Testis (tissue), 3 donors: ENCODE results near the gene P2RX7. TPM values are rescaled to one million over a fixed set of nuclear protein-coding genes. Genes with fewer than 3 reads are reported as not detected.

ENCODE experiments used
- DNase-seq: peaks from one replicate; pipeline ENCODE4 v3.0.0-alpha.2; 2019
- H3K27ac ChIP-seq, 2 donors: fragments of 200-600 bp; sonication (generic); one replicate each; pipeline ENCODE4 v1.5.1; 2019
- H3K27me3 ChIP-seq: fragments of 200-600 bp; sonication (generic); one replicate; pipeline ENCODE4 v1.5.1; 2019
- H3K36me3 ChIP-seq: fragments of 200-600 bp; sonication (generic); one replicate; pipeline ENCODE4 v1.5.1; 2017; ENCODE audit warnings: low read depth; ENCODE audit errors: missing control alignments
- H3K4me1 ChIP-seq: fragments of 200-600 bp; sonication (generic); one replicate; pipeline ENCODE4 v1.5.1; 2019
- H3K4me3 ChIP-seq, 2 donors: fragments of 200-600 bp; sonication (generic); one replicate each; pipeline ENCODE4 v1.5.1; 2017 to 2019
- H3K9me3 ChIP-seq: fragments of 200-600 bp; sonication (generic); one replicate; pipeline ENCODE4 v1.5.1; 2017
- CTCF ChIP-seq, 3 experiments: fragments of 450-650 bp in 2 of 3; fragments of 200-600 bp in 1 of 3; sonication (generic) in 1 of 3; IDR thresholded peaks; one replicate each; pipeline ENCODE4 v1.5.1; 2016 to 2019; ENCODE audit warnings: antibody characterized with exemption in 3 of 3, mild to moderate bottlenecking in 2 of 3, moderate library complexity in 1 of 3
- POLR2A ChIP-seq: fragments of 450-650 bp; IDR thresholded peaks from one replicate; pipeline ENCODE4 v1.6.1; 2017; ENCODE audit warnings: antibody characterized with exemption, mild to moderate bottlenecking, moderate library complexity
- WGBS, 2 donors: methylation state at CpG; one replicate each; pipeline ENCODE4 v1.1.5; 2018; 5-methylcytosine and 5-hydroxymethylcytosine counted together
- intact Hi-C: fragments of 100-400 bp; cut with DNase I; formaldehyde crosslinking; loops from one replicate; pipeline ENCODE4 v1.15.1; 2023; ENCODE audit warnings: low total_unique reads
- polyA plus RNA-seq: library from polyadenylated mRNA; stranded (reverse); fragments of 350-450 nt; fragmentation: Illumina TruSeq; extraction: RNeasy Lipid Tissue Mini Kit (QIAGEN cat#74804); gene quantifications from one replicate; pipeline ENCODE4 v1.2.3, GENCODE V29; 2014; ENCODE audit warnings: low read depth, low replicate concordance; ENCODE audit not compliant: insufficient read depth
- total RNA-seq, 2 donors: library from RNA; depleted of rRNA; stranded (reverse); fragments of >200 nt; gene quantifications; one replicate each; pipeline ENCODE4 v1.2.3, GENCODE V29; 2016

The P2RX7 gene
- total and polyA plus RNA-seq, 3 donors from 2014 or later, result 3.0 to 12.8 (median 5.6) TPM

- H3K4me1 ChIP-seq, result no peaks in the 10 kb centered on the region
- no peaks in the 10 kb centered on the region for H3K9me3 ChIP-seq
- no peaks in the 10 kb centered on the region for H3K36me3 ChIP-seq
- intact Hi-C loops, result no loop called here
- WGBS, 2 donors, result 93 to 100% methylated on average over 8 of the region's 8 CpGs
- no peak overlapping the region for H3K4me3 ChIP-seq
- no peak overlapping the region for H3K27ac ChIP-seq
- DNase-seq, result no peak
- TF ChIP-seq POLR2A, result no peak
- no peak for TF ChIP-seq CTCF (IDR thresholded peaks at IDR 0.05)
- H3K27me3 ChIP-seq, result no peaks in the 10 kb centered on the region
Observed at GRCh38 chr12:121086781-121087295, 45.8 kb upstream of the P2RX7 start.

GRCh38 chr12:121087467-121088194 lies 45.0 kb upstream of the P2RX7 start:
- no peak for DNase-seq
- H3K27ac ChIP-seq, result no peak overlapping the region
- no peak overlapping the region for H3K4me3 ChIP-seq
- intact Hi-C loops, result no loop called here
- 69 to 79% methylated on average over 8 to 11 of the region's 11 CpGs for WGBS, 2 donors
- no peak for TF ChIP-seq CTCF (IDR thresholded peaks at IDR 0.05)
- no peak for TF ChIP-seq POLR2A
- no peaks in the 10 kb centered on the region for H3K27me3 ChIP-seq
- H3K9me3 ChIP-seq, result no peaks in the 10 kb centered on the region
- no peaks in the 10 kb centered on the region for H3K4me1 ChIP-seq
- H3K36me3 ChIP-seq, result no peaks in the 10 kb centered on the region

GRCh38 chr12:121088195-121088585 lies 44.5 kb upstream of the P2RX7 start:
- H3K4me1 ChIP-seq, result no peaks in the 10 kb centered on the region
- H3K27me3 ChIP-seq, result no peaks in the 10 kb centered on the region
- intact Hi-C loops, result no loop called here
- H3K36me3 ChIP-seq, result no peaks in the 10 kb centered on the region
- no peak for DNase-seq
- H3K9me3 ChIP-seq, result no peaks in the 10 kb centered on the region
- 95 to 97% methylated on average over 6 of the region's 6 CpGs for WGBS, 2 donors
- TF ChIP-seq POLR2A (no peak), CTCF (IDR thresholded peaks at IDR 0.05) (no peak)
- no peak overlapping the region for H3K4me3 ChIP-seq
- no peak overlapping the region for H3K27ac ChIP-seq

GRCh38 chr12:121089031-121089812 lies 43.5 kb upstream of the P2RX7 start:
- TF ChIP-seq POLR2A, result no peak
- peak in 1 of 3 experiments; percentile 6 for TF ChIP-seq CTCF (IDR thresholded peaks at IDR 0.05)
- Histone ChIP-seq H3K27ac (no peak overlapping the region), H3K27me3 (no peaks in the 10 kb centered on the region), H3K4me1 (no peaks in the 10 kb centered on the region), H3K36me3 (no peaks in the 10 kb centered on the region), H3K9me3 (no peaks in the 10 kb centered on the region), H3K4me3 (no peak overlapping the region)
- intact Hi-C loops, result no loop called here
- 85 to 87% methylated on average over 10 to 12 of the region's 14 CpGs for WGBS, 2 donors
- no peak for DNase-seq
